T-helper 22 cell (primary cell): Measurements from ENCODE around the gene ALG12.

ENCODE experiments used
- DNase-seq: peaks from one replicate; pipeline ENCODE4 v3.0.0-alpha.2; 2020; ENCODE audit warnings: low read depth

Gene ALG12

DNA sequence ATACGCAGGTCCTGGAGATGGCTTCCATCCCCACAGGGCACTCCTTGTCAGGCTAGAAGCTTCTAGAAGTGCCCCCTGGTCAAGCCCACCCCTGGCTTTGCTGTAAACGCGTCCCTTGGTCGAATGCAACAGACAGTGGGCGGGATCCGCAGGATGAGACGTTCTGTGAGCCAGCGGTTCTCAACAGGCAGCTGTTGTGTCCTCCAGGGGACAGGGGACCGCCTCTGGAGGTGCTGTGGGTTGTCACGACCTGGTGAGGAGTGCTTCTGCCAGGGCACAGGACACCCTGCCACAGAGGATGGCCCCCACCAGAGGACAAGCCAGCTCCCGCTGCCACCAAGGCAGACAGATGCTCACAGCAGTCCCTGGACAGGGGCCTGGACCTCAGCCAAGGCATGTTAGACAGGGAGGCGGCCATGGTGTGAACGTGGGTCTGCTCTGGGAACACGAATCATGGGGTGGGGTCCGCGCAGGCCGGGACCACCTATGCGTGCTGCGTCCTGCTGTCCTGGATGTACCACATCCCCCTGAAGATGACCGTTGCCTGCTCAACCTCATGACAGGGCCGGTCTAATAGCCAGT is 11.8 kb upstream of the ALG12 start:
- no peak for DNase-seq

- DNase-seq, result peak; percentile 51
Measured at GRCh38 chr22:49929211-49929979, 11.2 kb upstream of the ALG12 start.

DNA sequence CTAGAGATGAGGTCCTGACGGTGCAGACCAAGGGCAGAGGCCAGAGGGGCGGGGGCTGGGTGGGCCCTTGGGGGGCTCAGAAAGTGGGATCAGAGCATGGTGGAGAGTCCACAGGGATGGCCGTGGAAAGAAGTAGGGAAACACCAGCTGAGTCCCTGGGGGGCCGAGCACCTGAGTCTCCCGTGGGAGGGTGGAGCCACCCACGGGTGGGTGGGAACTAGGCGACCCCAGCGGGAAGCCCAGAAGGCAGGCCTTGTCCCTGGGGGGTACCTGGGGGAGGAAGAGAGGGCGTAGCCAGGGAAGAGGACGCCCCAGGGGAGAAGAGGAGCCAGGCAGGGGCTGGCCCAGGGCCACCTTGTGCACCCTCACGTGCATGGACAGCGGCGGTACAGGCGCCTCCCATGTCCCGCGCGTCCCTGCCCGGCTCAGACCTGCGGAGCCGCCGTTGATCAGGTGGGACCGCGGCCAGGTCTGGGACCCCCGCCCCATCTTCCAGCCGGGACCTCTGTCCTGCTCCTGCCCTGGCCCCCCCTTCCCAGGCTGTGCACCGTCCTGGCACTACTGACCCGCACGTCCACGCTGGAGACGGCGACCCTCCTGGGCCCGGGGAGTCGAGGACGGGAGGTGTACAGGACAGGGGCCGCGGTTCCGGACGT is 10.4 kb upstream of the ALG12 start:
- DNase-seq, result no peak

- DNase-seq, result no peak
Measured at GRCh38 chr22:49928185-49928495, 9.9 kb upstream of the ALG12 start.

DNA sequence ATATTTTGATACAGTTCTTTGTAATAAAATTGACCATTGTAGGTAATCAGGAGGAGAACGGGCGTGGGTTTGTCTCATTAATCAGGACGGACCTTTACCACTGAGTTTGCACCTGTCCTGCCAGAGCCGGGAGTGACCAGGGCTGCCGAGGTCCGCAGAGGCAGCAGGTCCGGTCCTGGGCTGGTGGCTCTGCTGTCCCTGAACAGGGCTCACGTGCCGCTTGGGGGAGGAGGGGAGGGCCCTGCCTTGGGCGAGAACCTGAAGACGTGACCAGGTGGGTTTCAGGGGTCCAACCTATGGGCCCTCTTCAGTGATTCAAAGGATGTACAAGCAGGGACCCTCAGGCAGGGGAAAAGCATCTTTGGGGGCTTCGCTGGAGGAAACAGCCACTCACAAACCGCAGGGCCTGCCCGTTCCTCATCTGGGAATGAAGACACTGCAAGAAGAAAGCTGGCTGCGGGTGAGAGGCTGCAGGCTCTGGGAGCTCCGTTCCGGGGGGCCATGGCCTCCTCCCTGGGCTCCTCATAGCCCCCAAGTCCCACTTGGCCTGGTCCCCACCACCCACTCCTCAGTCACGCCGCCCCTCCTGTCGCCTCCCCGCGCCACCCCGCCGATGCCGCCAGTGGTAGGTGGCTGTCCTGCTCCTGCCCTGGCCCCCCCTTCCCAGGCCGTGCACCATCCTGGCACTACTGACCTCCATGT is 9.4 kb upstream of the ALG12 start:
- no peak for DNase-seq

GRCh38 chr22:49926916-49927315 is 8.7 kb upstream of the ALG12 start:
- DNase-seq, result no peak

- peak; percentile 83 for DNase-seq
Measured at GRCh38 chr22:49925525-49926128, 7.4 kb upstream of the ALG12 start.

DNA sequence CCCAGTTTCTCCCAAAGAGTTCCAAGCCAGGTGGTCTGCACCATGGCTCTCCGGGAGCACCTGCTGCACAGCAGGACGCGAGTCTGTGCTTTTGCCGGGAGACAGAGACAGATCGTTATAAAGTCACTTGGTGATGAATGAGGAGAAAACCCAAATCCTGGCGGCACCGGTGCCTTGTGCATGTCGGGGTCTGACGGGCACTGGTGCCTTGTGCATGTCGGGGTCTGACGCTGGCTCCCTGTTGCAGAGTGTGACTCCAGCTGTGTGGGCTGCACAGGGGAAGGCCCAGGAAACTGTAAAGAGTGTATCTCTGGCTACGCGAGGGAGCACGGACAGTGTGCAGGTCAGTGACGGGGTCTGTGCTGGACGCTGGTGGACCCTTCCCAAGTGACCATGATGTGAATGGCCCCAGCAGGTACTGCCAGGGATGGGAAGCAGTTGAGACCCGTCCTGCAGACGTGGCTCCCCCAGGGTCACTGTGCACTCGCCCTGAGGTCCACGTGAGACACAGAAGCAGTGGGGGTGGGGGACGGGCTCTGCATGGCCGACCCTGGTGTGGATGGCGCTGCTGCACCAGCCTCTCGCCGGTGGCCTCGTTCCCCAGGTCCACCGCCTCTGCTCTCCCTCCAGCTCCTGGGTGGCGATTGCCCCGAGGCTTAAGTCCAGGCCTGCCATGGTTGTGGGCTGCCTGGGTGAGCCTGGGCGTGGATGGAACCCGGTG is 6.0 kb upstream of the ALG12 start:
- no peak for DNase-seq

DNA sequence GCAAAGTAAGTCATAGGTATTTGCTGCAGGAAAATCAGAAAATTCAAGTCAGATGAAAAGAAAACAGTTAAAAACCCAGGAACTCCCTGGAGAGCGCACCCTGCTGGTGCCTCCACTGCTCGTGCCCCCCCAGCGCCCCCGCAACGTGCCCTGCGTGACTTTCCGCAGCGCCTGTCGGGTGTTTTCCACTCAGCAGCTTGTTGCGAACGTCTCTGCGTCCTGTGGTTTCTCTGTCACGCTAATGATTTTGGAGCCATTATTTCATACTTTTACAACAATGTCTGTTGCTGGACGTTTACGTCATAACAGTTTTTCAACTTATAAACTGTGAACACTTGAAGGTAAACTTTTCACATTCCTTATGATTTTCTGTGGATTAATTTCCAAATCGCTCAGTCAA is 5.2 kb upstream of the ALG12 start:
- no peak for DNase-seq

GRCh38 chr22:49922926-49923325 is 4.7 kb upstream of the ALG12 start:
- no peak for DNase-seq

DNA sequence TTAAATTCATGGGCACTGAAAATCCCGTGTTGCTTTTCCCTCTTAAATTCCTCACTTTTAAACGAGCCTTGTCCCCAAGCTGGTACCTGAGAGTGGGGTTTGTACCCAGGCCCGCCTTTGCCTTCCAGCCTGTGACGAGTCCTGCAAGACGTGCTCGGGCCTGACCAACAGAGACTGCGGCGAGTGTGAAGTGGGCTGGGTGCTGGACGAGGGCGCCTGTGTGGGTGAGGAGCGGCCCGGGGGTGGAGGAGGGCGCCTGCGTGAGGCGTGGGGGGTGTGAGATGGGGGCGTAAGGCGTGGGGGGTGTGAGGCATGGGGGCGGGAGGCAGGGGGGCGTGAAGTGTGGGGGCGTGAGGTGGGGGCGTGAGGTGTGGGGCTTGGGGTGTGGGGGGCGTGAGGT is 4.2 kb upstream of the ALG12 start:
- DNase-seq, result no peak

- no peak for DNase-seq
Measured at GRCh38 chr22:49921508-49922278, 3.5 kb upstream of the ALG12 start.

DNA sequence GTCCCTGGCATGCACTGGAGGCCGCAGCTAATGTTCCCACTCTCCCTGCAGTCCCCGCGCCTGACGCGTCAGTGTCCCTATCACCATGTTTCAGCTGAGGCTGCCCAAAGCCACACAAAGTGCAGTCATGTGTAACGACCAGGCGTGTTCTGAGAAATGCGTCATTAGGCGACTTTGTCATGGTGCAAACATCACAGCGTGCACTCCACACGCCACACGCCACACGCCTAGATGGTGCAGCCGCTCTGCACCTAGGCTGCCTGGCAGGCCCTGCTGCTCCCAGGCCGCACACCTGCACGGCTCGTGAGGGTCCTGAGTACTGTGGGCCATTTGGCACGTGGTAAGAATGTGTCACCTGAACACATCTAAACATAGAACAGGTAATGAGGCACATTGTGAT is 2.6 kb upstream of the ALG12 start:
- DNase-seq, result no peak

GRCh38 chr22:49918911-49919881 is 958 bp upstream of the ALG12 start:
- no peak for DNase-seq

DNA sequence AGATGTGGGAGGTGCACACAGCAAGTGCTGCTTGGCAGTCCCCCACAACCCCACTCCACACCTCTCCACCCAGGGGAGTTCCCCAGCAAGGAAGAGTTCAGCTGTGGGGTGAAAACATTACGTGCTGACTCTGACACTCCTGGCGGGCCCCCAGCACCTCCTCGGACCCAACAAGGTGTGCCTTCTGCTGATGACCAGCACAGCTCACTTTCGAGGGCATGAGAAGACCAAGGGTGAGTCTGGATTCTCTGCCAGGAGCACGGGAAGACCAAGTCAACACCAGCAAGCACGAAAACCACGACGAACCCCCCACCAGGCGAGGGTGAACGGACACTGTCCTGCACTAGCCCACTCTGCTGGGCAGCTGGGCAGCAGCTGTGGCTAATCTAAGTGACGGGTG is 1.4 kb downstream of the ALG12 start:
- no peak for DNase-seq

GRCh38 chr22:49915610-49916009 is 2.6 kb downstream of the ALG12 start:
- no peak for DNase-seq

DNA sequence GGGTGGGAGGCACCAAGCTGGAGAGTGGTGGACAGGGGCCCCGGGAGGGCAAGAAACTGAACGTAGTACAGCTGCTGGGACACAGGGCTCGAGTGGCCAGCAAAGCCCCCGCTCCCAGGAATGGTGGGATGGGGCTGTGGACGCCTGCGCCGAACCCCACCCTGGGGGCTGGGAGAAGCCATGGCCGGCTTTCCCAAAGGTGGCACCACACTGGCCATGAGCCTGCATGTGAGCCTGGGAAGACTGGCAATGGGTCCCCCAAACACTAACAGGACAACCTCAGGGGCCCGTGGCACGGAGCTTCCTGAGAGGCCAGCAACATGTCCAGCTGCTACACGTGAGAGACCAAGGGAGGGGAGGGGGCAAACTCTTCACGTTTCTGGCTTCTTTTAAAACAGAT is 4.0 kb downstream of the ALG12 start:
- no peak for DNase-seq

DNA sequence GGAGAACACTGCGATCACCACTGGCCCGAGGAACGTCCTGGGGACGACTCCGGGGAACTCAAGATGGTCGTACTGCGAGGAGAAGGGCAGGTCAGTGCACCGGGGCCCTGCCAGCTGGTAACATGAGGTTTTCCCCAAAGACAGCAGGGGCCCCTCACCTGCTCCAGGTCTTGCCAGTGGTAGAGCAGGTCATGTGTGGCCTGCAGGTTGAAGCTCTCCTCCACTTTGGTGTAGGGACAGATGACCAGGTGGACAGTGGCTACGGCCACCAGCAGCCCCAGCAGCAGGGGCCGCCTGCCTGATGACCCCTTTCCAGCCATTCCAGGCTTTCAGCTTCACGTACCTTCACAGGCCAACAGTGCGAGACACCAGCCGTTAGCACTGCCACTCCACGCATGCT is 4.8 kb downstream of the ALG12 start:
- DNase-seq, result no peak

DNA sequence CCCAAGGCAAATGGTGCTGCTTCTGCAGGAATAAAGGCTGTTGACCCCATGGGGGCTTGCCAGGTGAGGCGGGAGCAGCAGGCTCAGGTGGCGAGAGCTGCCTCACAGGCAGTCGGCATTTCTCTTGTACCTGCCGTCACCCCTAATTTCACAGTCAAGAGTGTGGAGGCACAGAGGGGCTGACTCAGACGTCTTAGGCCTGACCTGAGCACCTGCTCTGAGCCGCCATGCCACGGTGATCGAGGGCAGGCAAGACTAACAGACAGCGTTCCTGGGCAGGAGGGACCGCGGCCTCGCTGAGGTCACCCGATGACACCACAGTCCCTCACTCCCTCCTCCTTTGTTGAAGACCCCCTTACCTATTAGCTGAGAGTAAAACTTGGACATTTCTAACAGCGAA is 5.2 kb downstream of the ALG12 start:
- DNase-seq, result no peak
